Mesenchymal stem cell (in vitro differentiated cells and primary cell): ENCODE results near the gene CIITA.

Experiments used
- DNase-seq: peaks from one replicate; pipeline ENCODE4 v3.0.0-alpha.2; 2013
- H2AFZ ChIP-seq: one replicate; pipeline ENCODE4 v1.6.1; 2013; ENCODE audit warnings: low read depth, mild to moderate bottlenecking, control low read depth, inconsistent platforms, low read length, moderate library complexity
- H2AK5ac ChIP-seq: 2 replicates; pipeline ENCODE4 v1.6.1; 2013; ENCODE audit warnings: low read length, moderate library complexity, mild to moderate bottlenecking, inconsistent platforms; ENCODE audit not compliant: severe bottlenecking
- H2BK120ac ChIP-seq: one replicate; pipeline ENCODE4 v1.6.1; 2013; ENCODE audit warnings: low read depth, mild to moderate bottlenecking, inconsistent platforms, low read length, moderate library complexity
- H2BK12ac ChIP-seq, 2 experiments: one replicate each; pipeline ENCODE4 v1.6.1; 2013; ENCODE audit warnings: inconsistent platforms in 2 of 2, low read length in 2 of 2, mild to moderate bottlenecking in 2 of 2, moderate library complexity in 2 of 2, control low read depth in 1 of 2
- H2BK15ac ChIP-seq: one replicate; pipeline ENCODE4 v1.6.1; 2013; ENCODE audit warnings: mild to moderate bottlenecking, low read depth, inconsistent platforms; ENCODE audit not compliant: poor library complexity, severe bottlenecking
- H2BK5ac ChIP-seq: 2 replicates; pipeline ENCODE4 v1.6.1; 2013; ENCODE audit warnings: low read depth, mild to moderate bottlenecking, low read length, control low read depth, inconsistent platforms; ENCODE audit not compliant: poor library complexity, severe bottlenecking
- H3K14ac ChIP-seq, 2 experiments: one replicate each; pipeline ENCODE4 v1.6.1; 2013; ENCODE audit warnings: inconsistent platforms in 2 of 2, low read length in 2 of 2, control low read depth in 1 of 2, mild to moderate bottlenecking in 1 of 2, moderate library complexity in 1 of 2
- H3K18ac ChIP-seq, 2 experiments: one replicate each; pipeline ENCODE4 v1.6.1; 2013; ENCODE audit warnings: inconsistent platforms in 2 of 2, low read length in 2 of 2, control low read depth in 1 of 2, low read depth in 1 of 2, mild to moderate bottlenecking in 1 of 2
- H3K23ac ChIP-seq, 2 experiments: one replicate each; pipeline ENCODE4 v1.6.1; 2013; ENCODE audit warnings: inconsistent platforms in 2 of 2, low read length in 2 of 2, mild to moderate bottlenecking in 2 of 2, moderate library complexity in 2 of 2, control low read depth in 1 of 2
- H3K27ac ChIP-seq: 2 replicates; pipeline ENCODE4 v1.5.1; 2013; ENCODE audit warnings: mild to moderate bottlenecking, moderate library complexity, low read length, control low read depth, inconsistent platforms; ENCODE audit not compliant: poor library complexity, severe bottlenecking
- H3K27me3 ChIP-seq, 2 experiments: 2 replicates each; pipeline versions ENCODE4 v1.6.1 to v1.7.0; 2013; ENCODE audit warnings: low read length in 2 of 2, mild to moderate bottlenecking in 2 of 2, moderate library complexity in 2 of 2, control low read depth in 1 of 2, inconsistent platforms in 1 of 2; ENCODE audit not compliant: control insufficient read depth in 1 of 2, insufficient read depth in 1 of 2
- H3K36me3 ChIP-seq, 2 experiments: 2 replicates each; pipeline versions ENCODE4 v1.6.1 to v1.7.0; 2013; ENCODE audit warnings: low read length in 2 of 2, control low read depth in 1 of 2, inconsistent platforms in 1 of 2, low read depth in 1 of 2, mild to moderate bottlenecking in 1 of 2; ENCODE audit not compliant: insufficient read depth in 2 of 2, control insufficient read depth in 1 of 2
- H3K4ac ChIP-seq, 2 experiments: one replicate each; pipeline ENCODE4 v1.6.1; 2013; ENCODE audit warnings: inconsistent platforms in 2 of 2, low read length in 2 of 2, mild to moderate bottlenecking in 2 of 2, moderate library complexity in 2 of 2, control low read depth in 1 of 2, low read depth in 1 of 2
- H3K4me1 ChIP-seq: 2 replicates; pipeline ENCODE4 v1.6.1; 2013; ENCODE audit warnings: low read depth, low read length, control low read depth; ENCODE audit not compliant: control insufficient read depth, insufficient read depth
- H3K4me2 ChIP-seq: 2 replicates; pipeline ENCODE4 v1.6.1; 2013; ENCODE audit warnings: low read length, mild to moderate bottlenecking, inconsistent platforms; ENCODE audit not compliant: poor library complexity, severe bottlenecking
- H3K4me3 ChIP-seq, 2 experiments: 2 replicates each; pipeline versions ENCODE4 v1.5.1 to v1.7.0; 2013; ENCODE audit warnings: low read length in 2 of 2, mild to moderate bottlenecking in 2 of 2, control low read depth in 1 of 2, low read depth in 1 of 2; ENCODE audit not compliant: insufficient read depth in 1 of 2
- H3K79me1 ChIP-seq: replicated peaks from 2 replicates; pipeline ENCODE4 v1.6.1; 2013; ENCODE audit warnings: mild to moderate bottlenecking, control low read depth, low read length, inconsistent platforms; ENCODE audit not compliant: poor library complexity, severe bottlenecking
- H3K9ac ChIP-seq: 2 replicates; pipeline ENCODE4 v1.7.0; 2013; ENCODE audit warnings: mild to moderate bottlenecking, low read length, moderate library complexity
- H3K9me3 ChIP-seq: 2 replicates; pipeline ENCODE4 v1.7.0; 2013; ENCODE audit warnings: mild to moderate bottlenecking, low read length; ENCODE audit not compliant: control insufficient read depth
- H4K8ac ChIP-seq: one replicate; pipeline ENCODE4 v1.6.1; 2013; ENCODE audit warnings: inconsistent platforms, mild to moderate bottlenecking, low read length, moderate library complexity
- H4K91ac ChIP-seq: one replicate; pipeline ENCODE4 v1.6.1; 2013; ENCODE audit warnings: mild to moderate bottlenecking, low read length, inconsistent platforms
- WGBS: methylation state at CpG from one replicate; pipeline ENCODE4 v1.1.7; 2013; ENCODE audit warnings: mixed read lengths; 5-methylcytosine and 5-hydroxymethylcytosine counted together

Gene CIITA

DNA sequence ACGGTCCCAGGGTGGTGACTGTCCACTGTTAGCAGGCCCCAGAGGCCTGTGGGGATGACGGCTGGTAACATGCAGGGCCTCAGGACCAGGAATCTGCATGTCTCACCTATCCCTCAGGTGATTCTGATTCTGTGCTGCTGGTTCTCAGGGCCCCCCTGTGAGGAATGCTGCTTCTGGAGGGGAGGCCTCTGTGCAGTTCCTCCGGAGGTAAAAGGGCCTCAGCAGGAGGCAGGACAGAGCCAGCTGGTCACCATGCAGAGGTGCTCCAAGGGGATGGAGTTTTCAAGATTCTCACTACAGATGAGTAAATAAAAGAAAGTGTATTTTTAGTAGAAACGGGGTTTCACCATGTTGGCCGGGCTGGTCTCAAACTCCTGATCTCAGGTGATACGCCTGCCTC lies 101.1 kb downstream of the CIITA start:
- Histone ChIP-seq H2BK12ac (no peak overlapping the region), H3K4ac (no peak overlapping the region), H3K79me1 (peaks cover 4% of the 10 kb centered on the region), H3K9me3 (no peaks in the 10 kb centered on the region), H2AK5ac (no peak overlapping the region), H2AFZ (no peak overlapping the region), H3K23ac (no peak overlapping the region), H2BK120ac (no peak overlapping the region), H3K4me3 (no peak overlapping the region), H3K27me3 (no peaks in the 10 kb centered on the region), H3K36me3 (peaks cover 36 to 55% of the 10 kb centered on the region in 2 experiments), H4K91ac (peak overlapping the region; percentile 64), H3K27ac (no peak overlapping the region), H3K4me1 (peaks cover 2% of the 10 kb centered on the region), H3K18ac (peak overlapping the region in 1 of 2 experiments; percentile 13), H3K4me2 (no peak overlapping the region), H3K14ac (peak overlapping the region in 1 of 2 experiments; percentile 6), H2BK15ac (no peak overlapping the region), H2BK5ac (no peak overlapping the region), H4K8ac (no peak overlapping the region), H3K9ac (no peak overlapping the region)
- 91% methylated on average over 6 of the region's 6 CpGs for WGBS
- no peak for DNase-seq

DNA sequence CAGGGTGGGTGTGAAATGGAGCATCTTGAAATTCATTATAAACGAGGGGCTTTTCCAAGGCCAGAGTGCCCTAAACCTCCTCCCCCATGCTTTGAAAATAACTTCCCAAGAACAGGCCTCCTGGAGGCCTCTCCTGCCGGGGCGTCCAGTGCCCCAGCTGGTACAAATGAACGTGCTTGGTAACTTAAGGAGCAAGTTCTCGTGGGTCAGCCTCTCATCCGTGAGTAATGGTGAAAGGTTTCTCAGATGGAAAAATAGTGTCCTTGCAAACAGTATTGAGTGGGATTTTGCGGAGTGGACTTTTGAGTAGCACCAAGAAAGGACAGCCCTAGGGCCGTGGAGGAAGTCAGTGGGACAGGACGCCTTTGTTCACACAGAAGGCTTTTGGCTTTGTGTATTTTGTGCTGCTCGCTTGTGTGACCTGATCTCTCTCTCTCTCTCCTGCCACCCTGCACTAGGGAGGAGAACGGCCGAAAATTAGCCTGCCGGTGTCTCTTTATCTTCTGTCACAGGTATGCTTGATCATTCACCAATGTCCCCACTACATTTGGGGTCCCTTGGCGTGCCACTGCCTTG lies 102.0 kb downstream of the CIITA start:
- Histone ChIP-seq H3K18ac (no peak overlapping the region), H2BK120ac (no peak overlapping the region), H2AK5ac (no peak overlapping the region), H2AFZ (no peak overlapping the region), H3K79me1 (peaks cover 4% of the 10 kb centered on the region), H3K9me3 (no peaks in the 10 kb centered on the region), H4K91ac (no peak overlapping the region), H3K23ac (no peak overlapping the region), H2BK15ac (no peak overlapping the region), H3K4me2 (no peak overlapping the region), H3K27ac (no peak overlapping the region), H3K4ac (no peak overlapping the region), H3K36me3 (peaks cover 36 to 55% of the 10 kb centered on the region in 2 experiments), H2BK5ac (no peak overlapping the region), H3K4me3 (no peak overlapping the region), H3K9ac (peak overlapping the region; percentile 48), H2BK12ac (no peak overlapping the region), H4K8ac (no peak overlapping the region), H3K27me3 (no peaks in the 10 kb centered on the region), H3K14ac (no peak overlapping the region), H3K4me1 (peaks cover 4% of the 10 kb centered on the region)
- WGBS: 91% methylated on average over 14 of the region's 14 CpGs
- DNase-seq: no peak

DNA sequence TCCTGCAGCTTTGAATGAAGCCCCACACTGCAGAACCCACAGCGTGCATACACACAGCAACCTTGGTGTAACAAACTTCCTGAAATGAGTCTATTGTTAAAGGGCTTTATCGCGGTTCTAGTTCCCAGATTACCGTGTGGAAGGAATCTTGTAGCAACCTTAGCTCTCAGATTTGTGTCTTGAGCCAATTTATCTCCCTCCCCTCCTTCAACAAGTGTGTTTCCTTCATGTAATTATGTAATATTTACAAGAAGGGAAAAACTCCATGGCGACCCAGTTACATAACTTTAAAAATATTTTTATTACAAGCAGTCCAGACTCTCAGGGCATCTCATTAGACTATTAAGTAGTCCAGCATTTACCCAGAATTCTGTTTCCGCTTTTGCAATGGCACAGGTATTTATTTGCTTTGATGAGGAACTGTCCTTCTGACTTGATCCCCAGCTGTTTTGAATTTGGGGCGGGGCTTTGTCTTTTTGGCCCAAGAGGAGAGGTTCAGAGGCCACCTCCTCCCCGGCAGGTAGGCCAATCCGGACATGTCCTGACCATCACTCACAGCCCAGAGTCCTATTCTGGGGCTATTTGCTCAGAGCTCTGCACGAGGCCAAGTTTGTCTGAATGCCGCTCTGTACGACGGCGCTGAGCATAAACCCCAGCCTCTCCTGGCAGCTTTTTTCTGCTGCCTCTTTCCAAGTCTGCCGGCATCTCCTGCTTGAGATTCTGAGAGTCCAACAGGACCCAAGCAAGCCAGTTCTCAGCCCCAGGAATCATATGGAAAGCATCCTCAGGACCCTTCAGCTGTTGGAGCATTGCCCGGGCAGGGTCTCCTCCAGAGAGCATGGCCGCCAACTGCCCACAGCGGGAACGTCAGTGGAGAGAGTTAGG lies 103.0 kb downstream of the CIITA start:
- peak overlapping the region; percentile 59 for H2BK5ac ChIP-seq
- no peak overlapping the region for H2BK120ac ChIP-seq
- H4K8ac ChIP-seq: no peak overlapping the region
- no peak overlapping the region for H2BK15ac ChIP-seq
- H3K9me3 ChIP-seq: no peaks in the 10 kb centered on the region
- H3K4ac ChIP-seq: no peak overlapping the region
- H3K27me3 ChIP-seq: no peaks in the 10 kb centered on the region
- H3K36me3 ChIP-seq: peaks cover 30 to 52% of the 10 kb centered on the region in 2 experiments
- H2BK12ac ChIP-seq: no peak overlapping the region
- H3K4me2 ChIP-seq: no peak overlapping the region
- DNase-seq: no peak
- WGBS: 93% methylated on average over 19 of the region's 19 CpGs
- no peak overlapping the region for H2AFZ ChIP-seq
- H3K23ac ChIP-seq: no peak overlapping the region
- H3K79me1 ChIP-seq: peaks cover 6% of the 10 kb centered on the region
- no peak overlapping the region for H3K18ac ChIP-seq
- no peak overlapping the region for H3K27ac ChIP-seq
- H3K14ac ChIP-seq: no peak overlapping the region
- H3K9ac ChIP-seq: peak overlapping the region; percentile 48
- peaks cover 4% of the 10 kb centered on the region for H3K4me1 ChIP-seq
- H3K4me3 ChIP-seq: peak overlapping the region in 1 of 2 experiments; percentile 4
- H4K91ac ChIP-seq: no peak overlapping the region
- no peak overlapping the region for H2AK5ac ChIP-seq

DNA sequence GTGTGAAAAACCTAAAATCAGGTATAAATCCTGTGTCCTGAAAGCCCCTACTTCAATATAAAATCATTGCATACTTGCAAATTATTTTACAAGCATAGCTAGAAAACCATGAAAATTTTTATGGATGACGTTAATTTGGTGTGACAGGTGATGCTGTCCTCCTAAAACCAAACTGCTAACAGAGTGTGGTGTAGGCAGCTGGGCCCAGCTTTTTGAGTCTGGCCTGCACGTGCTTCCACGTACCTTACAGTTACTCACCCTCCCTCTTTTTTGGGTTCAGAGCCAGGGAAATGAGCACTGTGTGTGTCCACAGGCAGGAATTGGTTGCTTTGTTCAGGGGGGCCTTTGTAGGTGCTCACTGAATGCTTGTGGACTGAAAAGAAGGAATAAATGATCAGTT lies 103.8 kb downstream of the CIITA start:
- Histone ChIP-seq H2AK5ac (no peak overlapping the region), H3K9ac (no peak overlapping the region), H3K4me1 (peaks cover 4% of the 10 kb centered on the region), H3K4me3 (no peak overlapping the region), H3K79me1 (peaks cover 6% of the 10 kb centered on the region), H3K27me3 (no peaks in the 10 kb centered on the region), H3K4me2 (no peak overlapping the region), H2AFZ (no peak overlapping the region), H3K18ac (no peak overlapping the region), H2BK120ac (no peak overlapping the region), H3K23ac (no peak overlapping the region), H2BK15ac (no peak overlapping the region), H3K9me3 (no peaks in the 10 kb centered on the region), H2BK12ac (no peak overlapping the region), H3K4ac (no peak overlapping the region), H3K27ac (no peak overlapping the region), H4K91ac (no peak overlapping the region), H4K8ac (no peak overlapping the region), H3K14ac (no peak overlapping the region), H2BK5ac (no peak overlapping the region), H3K36me3 (peaks cover 30 to 49% of the 10 kb centered on the region in 2 experiments)
- WGBS: 93% methylated on average over 3 of the region's 3 CpGs
- no peak for DNase-seq
